LHCN-M2 (cell line): ENCODE results near the gene TMIGD3. TPM values are rescaled to one million over a fixed set of nuclear protein-coding genes. Genes with fewer than 3 reads are reported as not detected.

Source experiments
- DNase-seq: peaks from one replicate; pipeline ENCODE4 v3.0.0-alpha.2; 2012; ENCODE audit warnings: low read depth
- total RNA-seq: library from RNA; depleted of rRNA; stranded (reverse); fragments of >200 nt; gene quantifications from 2 replicates; pipeline ENCODE4 v1.2.3, GENCODE V29; 2014

Gene TMIGD3
- total RNA-seq, 1 experiment from 2014 or later, result not detected

- DNase-seq, result peak; percentile 93
Observed at GRCh38 chr1:111507411-111508201, 4.2 kb upstream of the TMIGD3 start.

GRCh38 chr1:111506561-111506960, 3.1 kb upstream of the TMIGD3 start:
- no peak for DNase-seq

- no peak for DNase-seq
Observed at GRCh38 chr1:111505641-111506119, 2.2 kb upstream of the TMIGD3 start.

- DNase-seq, result no peak
Observed at GRCh38 chr1:111504097-111504496, 664 bp upstream of the TMIGD3 start.

- DNase-seq, result no peak
Observed at GRCh38 chr1:111501645-111502044, 1.8 kb downstream of the TMIGD3 start.

GRCh38 chr1:111499026-111499785, 4.2 kb downstream of the TMIGD3 start:
- no peak for DNase-seq

GRCh38 chr1:111497592-111497991, 5.8 kb downstream of the TMIGD3 start:
- DNase-seq, result no peak

GRCh38 chr1:111496398-111496797, 7.0 kb downstream of the TMIGD3 start:
- DNase-seq, result peak; percentile 6

GRCh38 chr1:111491070-111491469, 12.4 kb downstream of the TMIGD3 start:
- no peak for DNase-seq

- DNase-seq, result no peak
Observed at GRCh38 chr1:111490220-111490619, 13.2 kb downstream of the TMIGD3 start.

- DNase-seq, result no peak
Observed at GRCh38 chr1:111489604-111490003, 13.8 kb downstream of the TMIGD3 start.

- DNase-seq, result no peak
Observed at GRCh38 chr1:111488669-111489068, 14.8 kb downstream of the TMIGD3 start.

- no peak for DNase-seq
Observed at GRCh38 chr1:111487133-111487532, 16.3 kb downstream of the TMIGD3 start.

- DNase-seq, result no peak
Observed at GRCh38 chr1:111486431-111486830, 17.0 kb downstream of the TMIGD3 start.

- peak; percentile 52 for DNase-seq
Observed at GRCh38 chr1:111484391-111485026, 18.9 kb downstream of the TMIGD3 start.

GRCh38 chr1:111483876-111484275, 19.6 kb downstream of the TMIGD3 start:
- no peak for DNase-seq

- DNase-seq, result no peak
Observed at GRCh38 chr1:111483166-111483565, 20.3 kb downstream of the TMIGD3 start.

GRCh38 chr1:111481387-111482221, 21.8 kb downstream of the TMIGD3 start:
- DNase-seq, result peak; percentile 77

GRCh38 chr1:111480674-111481073, 22.8 kb downstream of the TMIGD3 start:
- no peak for DNase-seq

GRCh38 chr1:111476761-111477309, 26.6 kb downstream of the TMIGD3 start:
- no peak for DNase-seq

- no peak for DNase-seq
Observed at GRCh38 chr1:111476214-111476613, 27.2 kb downstream of the TMIGD3 start.
